Activated CD8-positive, alpha-beta memory T cell treated with anti-CD3 and anti-CD28 coated beads, Interleukin-2, amount 50 U/mL, for 1 hour (primary cell): ENCODE measurements around the gene EEF1AKMT1.

Experiments
- DNase-seq: peaks from one replicate; pipeline ENCODE4 v3.0.0-alpha.2; 2020; ENCODE audit errors: extremely low read depth

Gene EEF1AKMT1, protein sequence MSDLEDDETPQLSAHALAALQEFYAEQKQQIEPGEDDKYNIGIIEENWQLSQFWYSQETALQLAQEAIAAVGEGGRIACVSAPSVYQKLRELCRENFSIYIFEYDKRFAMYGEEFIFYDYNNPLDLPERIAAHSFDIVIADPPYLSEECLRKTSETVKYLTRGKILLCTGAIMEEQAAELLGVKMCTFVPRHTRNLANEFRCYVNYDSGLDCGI

DNA sequence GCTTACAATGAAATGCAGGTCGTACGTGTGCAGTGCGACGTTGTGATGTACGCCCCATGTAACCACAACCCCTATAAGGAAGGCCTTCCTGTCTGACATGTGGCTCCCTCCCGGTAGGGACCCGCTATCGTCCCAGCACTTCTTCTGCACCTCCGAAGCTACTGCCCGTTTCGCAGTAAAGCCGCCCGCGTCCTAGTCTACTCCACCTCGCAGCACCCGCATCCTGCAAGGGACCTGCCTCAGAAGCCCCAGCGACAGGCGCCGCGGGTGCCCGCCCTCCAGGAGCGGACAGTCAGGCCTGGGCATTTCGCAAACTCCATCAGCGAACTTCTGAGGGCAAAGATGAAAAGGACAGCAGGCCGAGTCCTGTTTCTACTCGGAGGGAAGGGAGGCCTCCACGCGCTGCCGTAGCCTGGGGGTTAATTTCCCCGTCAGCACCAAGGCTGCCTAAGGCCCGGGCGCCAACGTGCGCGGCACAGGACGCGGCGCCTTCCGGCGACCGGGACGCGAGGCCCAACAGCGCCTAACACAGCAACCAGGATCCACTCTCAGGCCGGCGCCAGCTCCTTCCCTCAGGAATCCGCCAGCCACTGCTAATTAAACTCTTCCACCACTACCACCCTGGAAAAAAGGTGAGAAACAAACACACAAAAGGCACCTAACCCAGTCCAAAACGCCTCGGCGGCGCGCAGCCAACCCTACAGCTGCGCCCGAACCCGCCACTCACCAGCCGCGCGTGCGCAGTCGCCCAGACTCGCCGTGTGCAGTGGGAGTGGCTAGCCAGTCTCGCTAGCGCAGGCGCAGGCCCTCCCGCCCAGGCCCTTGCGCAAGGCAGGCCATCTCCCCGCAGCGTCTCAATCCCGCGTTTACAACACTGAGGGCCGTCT, at the start of gene EEF1AKMT1:
Gene EEF1AKMT1, minus strand, starts transcription at position 768 of the 887 bp plus-strand sequence. CDS start 16,363 bp downstream, outside the sequence.
- DNase-seq: peak; percentile 80

GRCh38 chr13:20823071-20823470, 49.3 kb upstream of the EEF1AKMT1 start:
- DNase-seq: no peak

DNA sequence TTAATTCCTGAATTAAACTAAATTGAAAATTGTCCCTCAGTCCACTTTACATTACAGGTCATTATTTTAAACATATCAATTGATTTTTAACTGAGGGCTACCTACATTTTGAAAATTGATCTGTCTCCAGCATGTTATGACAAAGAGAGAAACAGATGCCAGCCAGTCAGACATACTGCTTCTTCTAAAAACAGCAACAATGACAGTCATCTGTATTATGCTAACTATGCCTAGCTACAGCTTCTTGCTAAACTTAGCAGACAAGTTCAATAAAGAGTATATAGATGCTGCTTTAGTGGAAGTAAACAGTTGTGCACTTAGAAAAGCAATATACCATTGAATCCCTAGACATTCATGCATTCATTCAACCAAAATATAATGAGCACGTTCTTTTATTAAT, 48.6 kb upstream of the EEF1AKMT1 start:
- no peak for DNase-seq

GRCh38 chr13:20819715-20820114, 46.0 kb upstream of the EEF1AKMT1 start:
- DNase-seq: no peak

GRCh38 chr13:20815464-20815863, 41.7 kb upstream of the EEF1AKMT1 start:
- DNase-seq: no peak

DNA sequence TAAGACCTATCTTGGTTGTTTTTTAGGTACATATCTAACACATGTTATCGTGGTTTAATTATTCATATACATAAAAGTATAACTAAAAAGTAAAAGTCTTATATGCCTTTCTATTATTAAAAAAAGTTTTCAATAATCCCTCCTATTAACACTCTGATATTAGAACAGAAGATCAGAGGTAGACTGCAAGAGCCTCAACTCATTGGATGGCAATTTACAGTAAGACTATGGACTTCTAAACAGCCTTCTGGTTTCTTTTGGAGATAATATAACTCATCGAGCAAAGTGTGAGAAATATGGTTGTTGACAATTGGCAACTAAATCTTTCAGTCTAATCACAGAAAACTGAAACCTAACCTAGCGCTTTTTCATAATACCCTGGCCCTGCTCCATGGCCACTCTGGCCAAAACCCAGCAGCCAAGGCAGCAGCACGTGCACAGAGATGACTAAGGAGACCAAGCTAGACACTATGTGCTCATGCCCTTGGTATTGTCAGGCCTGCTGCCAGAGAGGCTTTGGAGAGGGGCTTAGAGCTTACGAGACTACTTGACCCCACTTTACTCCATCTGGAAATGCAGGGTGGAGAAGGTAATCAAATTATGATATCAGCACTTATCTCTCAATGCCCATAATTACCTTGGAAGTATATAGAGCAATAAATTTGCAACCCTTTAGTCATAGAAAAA, 40.6 kb upstream of the EEF1AKMT1 start:
- no peak for DNase-seq

- DNase-seq: no peak
Observed at GRCh38 chr13:20812890-20813289, 39.1 kb upstream of the EEF1AKMT1 start.

- DNase-seq: no peak
Observed at GRCh38 chr13:20810808-20811207, 37.0 kb upstream of the EEF1AKMT1 start.

- no peak for DNase-seq
Observed at GRCh38 chr13:20808874-20809273, 35.1 kb upstream of the EEF1AKMT1 start.

DNA sequence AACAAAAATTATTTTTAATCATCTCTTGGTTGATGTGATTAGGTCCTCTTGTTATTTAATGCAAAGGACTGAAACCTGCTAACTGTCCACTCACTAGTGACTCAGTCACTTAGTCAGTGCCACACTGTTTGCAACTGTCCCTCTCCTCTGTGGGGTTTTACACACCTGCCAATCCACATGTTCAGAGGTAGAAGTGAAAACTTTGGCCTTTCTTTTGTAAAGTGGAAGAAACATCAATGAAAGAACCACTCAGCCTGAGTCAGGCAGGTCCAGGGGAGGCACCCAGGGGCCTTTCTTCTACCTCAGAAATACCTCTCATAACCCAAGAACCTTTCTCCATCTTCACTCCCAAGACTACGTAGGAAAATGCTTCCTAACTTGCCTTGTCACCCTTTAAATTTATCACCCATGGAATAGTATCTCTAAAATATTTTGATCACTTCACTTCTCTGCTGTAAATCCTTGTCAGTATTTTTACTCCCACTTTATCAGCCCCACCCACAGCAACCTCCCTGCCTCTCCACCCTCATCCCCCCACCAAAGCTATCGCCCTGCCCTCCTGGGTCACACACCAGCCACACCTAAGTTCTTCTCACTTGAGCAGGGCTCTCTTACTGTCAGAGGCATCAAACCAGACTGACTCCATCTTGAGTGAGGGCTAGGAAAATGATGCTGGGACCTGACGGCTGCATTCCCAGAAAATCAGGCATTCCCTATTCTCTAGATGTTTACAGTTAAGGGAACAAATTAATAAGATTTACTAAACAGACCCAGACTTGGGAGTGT, 29.6 kb upstream of the EEF1AKMT1 start:
- no peak for DNase-seq

- DNase-seq: no peak
Observed at GRCh38 chr13:20801707-20802106, 27.9 kb upstream of the EEF1AKMT1 start.

DNA sequence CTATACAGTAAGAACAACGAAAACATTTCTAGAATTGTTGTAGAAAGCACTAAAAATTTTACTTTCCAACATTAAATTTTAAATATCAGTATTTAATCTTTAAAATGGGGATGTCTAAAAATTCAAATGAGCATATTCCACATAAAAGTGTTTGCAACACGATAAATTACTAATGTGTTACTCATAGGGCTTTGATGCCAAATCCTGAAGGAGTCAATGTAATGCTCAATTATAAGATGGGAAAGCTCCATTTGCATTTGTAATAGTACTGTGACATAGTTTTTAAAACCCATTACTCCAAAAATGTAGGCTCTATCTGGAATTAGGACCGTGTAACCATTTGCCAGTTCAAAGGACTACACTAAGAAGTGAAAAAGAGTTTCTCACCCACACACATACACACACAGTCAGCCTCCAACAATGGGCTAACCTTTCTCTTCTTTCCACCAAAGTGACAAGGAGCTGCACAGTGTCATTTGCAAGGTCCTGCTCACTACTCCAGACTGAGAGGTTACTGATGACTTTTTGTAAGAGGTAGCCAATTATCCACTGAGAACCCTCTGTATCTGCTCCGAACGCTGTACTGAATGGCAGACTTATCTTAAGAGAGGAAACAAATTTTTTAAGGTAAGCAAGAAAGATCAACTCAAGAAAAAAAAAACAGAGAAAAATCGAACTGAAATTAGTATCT, 26.1 kb upstream of the EEF1AKMT1 start:
- no peak for DNase-seq

DNA sequence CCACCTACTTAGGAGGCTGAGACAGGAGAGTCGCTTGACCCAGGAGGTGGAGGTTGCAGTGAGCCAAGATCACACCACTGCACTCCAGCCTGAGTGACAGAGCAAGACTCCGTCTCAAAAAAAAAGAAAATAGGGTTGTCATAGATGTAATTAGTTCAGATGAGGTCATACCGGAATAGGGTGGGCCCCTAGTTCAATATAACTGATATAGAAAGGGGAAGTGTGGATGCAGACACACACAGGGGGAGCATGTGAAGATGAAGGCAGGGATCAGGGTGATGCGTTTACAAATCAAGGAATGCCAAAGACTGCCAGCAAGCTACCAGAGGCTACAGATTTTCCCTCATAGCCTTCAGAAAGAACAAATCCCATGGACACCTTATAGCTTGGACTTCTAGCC, 24.3 kb upstream of the EEF1AKMT1 start:
- DNase-seq: no peak

DNA sequence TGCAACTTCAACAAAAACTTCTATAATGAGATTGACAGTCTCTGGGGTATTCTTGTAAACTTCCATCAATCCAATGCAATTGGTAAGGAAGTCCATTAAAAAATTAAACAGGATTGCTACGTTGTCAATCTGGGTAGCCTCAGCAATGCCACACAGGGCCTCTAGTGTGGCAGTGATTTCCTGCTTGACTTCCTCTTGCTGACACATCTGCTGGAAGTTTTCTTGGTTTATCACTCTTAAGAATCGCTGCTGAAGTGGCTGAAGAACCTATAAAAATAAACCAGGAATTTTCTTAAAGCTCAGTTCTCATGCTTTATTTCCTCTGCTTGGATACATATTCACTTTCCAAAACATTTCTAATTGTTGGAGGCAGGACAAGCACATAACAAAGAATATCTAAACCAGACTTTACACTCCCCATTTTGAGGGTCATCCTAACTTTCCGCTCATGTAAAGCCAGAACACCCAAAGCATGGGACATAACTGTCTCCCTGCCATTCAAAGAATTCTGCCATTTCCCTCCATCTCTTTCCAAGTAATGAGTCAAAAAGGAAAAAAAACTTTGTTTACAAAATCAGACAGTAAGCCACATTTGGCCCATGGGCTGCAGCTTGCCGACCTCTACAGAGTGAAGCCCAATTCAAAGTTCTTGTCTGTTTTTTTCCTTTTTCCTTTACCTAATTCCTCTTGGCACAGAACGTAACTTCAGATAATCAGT, 23.2 kb upstream of the EEF1AKMT1 start:
- no peak for DNase-seq

GRCh38 chr13:20789665-20790064, 15.9 kb upstream of the EEF1AKMT1 start:
- DNase-seq: no peak

DNA sequence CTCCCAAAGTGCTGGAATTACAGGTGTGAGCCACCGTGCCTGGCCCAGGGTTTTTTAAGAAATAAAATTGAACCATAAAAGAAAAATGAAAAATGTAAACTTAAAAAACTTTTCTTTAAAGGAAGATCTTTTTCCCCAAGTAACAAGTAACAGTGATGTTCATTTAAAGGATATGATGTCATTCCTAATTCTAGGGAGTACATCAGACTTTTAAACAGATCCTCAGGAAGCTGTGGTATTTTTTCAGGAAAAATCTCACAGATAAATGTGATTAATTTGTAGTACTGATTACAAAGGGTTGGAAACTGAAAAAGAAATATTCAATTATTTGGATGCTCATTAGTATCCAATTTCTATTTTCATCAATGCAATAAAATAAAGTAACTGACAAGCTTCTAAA, 14.6 kb upstream of the EEF1AKMT1 start:
- DNase-seq: no peak

DNA sequence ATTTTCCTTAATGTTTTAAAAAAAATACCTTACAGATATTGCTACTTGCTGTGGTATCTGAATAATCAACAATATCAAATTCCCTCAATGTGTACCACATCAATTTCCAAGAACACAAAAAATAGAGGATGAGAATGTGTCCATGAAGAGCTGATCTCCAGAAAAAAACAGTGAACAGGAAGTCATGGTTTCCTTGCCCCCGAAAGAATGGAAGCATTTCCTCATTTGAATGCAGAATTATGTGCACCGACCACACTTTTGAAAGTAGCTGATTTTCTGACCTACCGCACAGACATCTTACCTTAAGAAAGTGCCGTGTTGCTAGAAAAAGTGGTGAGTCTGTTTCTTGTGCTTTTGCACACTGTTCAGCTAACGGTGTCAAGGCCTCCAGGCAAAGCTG, 13.4 kb upstream of the EEF1AKMT1 start:
- DNase-seq: no peak

DNA sequence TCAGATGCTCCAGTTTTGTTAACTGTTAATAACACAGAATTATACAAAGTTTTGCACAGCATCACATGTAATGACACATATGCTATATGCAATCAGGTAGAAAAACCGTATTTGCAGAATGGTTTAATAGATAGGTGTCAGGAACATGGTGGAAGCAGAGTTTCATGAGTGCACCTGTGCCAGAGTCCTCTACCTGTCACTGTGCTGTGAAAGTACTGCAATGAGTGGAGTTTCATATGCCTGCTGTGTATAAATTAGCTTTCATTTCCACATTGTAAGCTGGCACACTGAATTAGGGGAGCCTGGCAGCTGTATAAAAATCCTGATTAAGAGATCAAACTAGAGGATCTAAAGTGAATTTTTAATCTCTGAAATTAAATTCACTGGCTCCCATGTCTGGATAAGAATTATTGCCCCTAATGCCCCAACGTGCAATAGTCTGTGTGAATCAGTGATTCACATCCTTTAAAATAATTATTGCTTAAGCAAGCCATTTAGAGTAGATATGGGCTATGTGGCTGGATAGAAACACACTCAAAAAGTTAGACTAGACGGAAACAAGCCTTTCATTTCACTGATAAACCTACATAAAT, 8.5 kb upstream of the EEF1AKMT1 start:
- no peak for DNase-seq

DNA sequence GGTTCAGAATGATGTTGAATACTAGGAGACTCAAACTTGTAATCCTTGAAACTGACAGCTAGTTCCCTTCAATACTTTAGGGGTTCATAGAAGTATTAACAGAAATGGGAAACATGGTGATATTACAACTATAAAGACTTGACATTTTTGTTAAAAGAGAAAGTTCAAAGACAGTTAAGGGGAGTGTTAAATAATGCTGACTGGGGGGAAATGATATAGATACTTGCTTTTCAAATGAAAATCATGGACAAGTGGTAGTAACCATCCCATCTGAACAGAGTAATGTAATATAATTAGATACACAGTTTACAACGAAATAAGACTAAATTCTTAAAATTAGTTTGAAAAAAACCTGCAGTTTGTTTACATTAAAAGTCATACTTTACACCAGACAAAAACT, 6.6 kb upstream of the EEF1AKMT1 start:
- no peak for DNase-seq

GRCh38 chr13:20779405-20779804, 5.6 kb upstream of the EEF1AKMT1 start:
- no peak for DNase-seq
